Stimulated activated CD8-positive, alpha-beta memory T cell treated with anti-CD3 and anti-CD28 coated beads, Interleukin-2, amount 100 ng/mL, for 1 hour (primary cell): ENCODE measurements around the gene USP32.

Experiments used
- DNase-seq, 2 donors: peaks; one replicate each; pipeline ENCODE4 v3.0.0-alpha.2; 2020; ENCODE audit warnings: low read depth in 2 of 2

Gene USP32

DNA sequence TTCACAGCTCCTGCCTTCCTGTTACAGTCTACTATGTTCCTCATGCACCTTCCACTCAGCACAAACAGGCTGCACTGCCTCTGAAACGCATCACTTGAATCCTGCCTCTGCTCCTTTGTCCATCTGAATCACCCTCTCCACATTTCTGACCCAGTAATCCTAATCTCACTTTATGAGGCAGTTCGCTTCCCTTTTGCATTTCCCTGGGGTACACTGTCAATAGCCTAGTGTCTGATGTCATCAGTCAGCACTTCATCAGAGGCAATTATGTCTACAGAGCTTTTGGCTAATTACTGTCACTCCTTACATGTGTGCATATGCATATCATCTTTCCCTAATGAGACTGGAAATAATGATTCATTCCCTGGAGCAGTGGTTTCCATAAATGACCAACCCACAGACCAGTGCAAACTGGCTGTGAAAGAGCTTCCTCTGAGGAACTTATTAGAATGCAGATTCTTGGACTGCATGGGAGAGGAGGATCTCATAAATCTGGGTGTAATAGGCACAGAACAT, 218.6 kb downstream of the USP32 start:
- no peak for DNase-seq

DNA sequence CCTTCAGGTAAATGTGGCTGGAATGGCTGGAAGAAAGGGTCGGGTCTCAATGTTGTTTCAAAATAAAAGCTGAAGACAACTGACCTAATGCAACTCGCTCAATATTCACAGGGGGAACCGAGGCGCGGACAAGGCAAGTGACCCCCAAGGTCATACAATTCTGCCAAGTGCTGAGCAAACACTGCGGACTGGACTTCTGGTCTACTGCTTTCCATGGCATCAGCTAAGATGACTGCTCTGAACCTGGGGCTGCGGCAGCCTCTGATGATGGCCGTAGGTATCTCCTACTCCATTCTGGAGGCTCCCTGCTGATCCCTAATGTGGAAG, 220.2 kb downstream of the USP32 start:
- no peak for DNase-seq

DNA sequence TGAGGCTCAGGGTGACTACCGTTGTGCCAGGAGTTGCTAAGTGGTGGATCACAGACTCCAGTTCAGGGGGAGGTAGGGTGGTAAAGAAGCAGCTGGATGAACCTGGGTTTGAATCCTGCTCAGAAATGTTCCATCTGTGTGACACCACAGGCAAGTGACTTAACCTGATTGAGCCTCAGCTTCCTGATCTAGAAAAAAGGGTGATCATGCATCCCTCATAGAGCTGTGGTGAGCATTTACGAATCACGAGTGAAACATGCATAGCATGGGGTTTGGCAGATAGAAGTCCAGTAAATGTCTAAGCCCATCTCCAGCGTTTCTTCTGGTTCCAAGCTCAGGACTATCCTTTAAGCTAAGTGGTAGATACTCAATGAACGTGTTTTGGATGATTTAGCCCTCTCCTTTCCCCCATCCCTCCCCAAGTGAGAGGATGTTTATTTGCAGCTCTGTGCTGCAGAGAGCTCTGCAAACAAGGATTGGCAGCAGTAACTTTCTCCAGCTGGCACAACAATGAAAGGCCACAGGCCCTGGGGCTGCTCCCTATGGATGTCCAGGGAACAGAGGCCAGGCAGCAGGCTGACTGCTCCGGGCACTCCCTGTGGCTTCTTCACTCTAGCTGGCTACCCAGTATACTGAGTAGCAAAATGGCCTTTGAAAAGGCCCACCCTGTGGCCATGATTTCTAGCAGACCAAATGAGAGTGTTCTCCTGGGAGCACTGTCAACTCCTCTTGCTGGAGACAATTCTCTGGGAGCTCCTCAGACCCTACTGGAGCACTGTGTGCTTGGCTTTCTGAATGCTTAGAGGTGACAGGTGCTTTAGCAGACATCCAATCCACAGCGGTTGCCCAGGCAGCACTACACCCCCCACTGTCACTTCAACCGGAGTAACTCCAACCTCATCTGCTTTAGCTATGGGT, 220.8 kb downstream of the USP32 start:
- DNase-seq, result no peak

DNA sequence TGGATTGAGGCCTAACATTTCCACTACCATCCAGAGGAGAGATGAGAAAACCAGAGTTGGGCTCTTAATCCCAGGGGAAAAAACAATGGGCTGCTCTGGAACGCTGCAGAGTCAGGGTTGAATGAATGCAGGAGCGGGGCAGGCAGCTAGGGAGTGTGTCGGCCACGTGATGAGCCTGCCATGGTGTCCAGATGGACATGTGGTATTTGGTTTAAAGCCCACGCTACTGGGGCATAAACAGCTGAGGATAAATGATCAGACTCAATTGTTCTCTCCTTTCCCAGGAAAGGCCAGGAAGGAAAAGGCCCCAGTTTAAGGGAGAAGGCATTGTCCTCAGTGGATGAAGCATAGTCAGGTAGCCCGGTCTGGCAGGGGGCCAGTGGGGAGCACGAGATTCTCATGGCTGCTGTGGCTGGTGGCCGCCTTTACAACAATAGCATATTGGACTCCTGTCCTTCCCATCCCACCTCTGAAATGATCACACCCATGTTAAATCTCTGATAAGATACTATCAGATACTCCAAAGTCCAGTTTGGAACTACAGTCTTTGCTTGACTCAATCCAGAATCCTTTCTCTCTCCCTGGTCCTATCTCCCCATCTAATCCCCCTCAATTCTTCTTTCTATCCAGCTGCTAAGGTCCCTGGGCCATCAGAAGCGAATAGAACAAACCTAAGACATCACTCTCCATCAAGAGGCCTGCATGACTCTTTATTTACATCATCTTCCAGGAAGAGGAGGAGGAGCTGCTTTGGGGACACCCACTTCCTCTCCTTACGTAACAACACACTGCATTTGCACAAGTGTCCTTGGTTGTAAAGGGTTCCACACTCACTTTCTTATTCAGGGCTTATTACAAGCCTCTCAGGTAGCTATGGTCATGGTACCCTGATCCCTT, 221.8 kb downstream of the USP32 start:
- no peak for DNase-seq

DNA sequence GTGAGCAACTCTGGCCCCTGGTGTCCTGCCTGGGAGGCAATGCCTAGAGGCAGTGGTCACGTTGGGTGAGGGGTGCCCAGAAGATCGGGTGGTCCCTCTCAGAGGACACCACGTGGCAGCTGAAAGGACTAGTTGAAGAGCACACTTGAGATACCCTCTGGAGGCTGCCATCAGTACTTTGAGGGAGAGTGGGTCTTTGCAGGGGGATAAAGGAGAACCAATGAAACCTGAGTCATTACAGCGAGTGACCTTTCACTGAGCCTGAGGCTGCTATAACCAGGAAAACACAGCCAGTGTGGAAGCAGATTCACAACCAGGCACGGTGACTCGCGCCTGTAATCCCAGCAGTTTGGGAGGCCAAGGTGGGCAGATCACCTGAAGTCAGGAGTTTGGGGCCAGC, 223.3 kb downstream of the USP32 start:
- DNase-seq, result no peak

DNA sequence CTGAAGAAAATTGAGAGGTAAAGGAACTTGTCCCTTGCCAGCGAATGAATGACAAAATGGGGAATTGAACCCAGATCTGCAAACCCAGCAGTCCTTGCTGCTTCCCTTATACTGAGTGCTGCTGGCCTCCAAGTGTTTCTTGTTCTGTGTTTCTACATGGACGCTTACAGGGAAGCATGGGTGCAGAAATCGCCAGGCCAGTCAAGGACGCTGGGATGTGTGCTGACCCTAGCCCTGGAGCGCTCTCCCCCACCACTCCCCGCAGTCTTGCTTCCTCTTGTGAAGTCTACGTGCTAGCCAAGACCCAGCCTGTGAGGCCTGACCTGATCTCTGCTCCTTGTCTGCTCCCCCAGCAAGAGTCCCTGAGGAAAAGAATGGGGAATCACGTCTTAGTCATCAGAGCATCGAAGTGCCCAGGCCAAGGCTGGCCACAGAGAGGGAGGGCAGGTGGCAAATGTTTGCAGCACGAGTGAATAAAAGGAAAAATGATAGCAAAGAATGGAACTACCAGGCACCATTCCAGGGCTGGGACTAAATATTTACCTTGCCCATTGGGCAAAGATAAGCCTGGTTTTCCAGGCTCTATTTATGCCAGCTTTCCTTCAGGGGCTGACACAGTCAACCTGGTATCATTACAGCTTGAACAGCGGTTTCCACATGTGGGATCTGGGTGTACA, 224.7 kb downstream of the USP32 start:
- DNase-seq, result no peak

DNA sequence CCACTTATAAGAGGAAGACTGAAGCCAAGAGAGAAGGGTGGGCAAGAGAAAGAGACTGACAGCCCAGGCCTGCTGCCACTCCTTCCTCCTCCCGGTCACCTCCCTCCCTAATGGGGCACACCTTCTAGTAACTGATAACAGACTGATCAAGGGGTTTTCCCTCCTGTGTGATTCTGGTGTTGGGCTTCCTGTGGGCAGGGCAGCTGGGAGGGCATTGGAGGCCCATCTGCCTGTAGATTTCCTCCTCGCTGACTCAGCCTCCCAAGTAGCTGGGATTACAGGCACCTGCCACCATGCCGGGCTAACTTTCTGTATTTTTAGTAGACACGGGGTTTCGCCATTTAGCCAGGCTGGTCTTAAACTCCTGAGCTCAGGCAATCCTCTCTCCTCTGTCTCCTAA, 226.0 kb downstream of the USP32 start:
- DNase-seq, result no peak

DNA sequence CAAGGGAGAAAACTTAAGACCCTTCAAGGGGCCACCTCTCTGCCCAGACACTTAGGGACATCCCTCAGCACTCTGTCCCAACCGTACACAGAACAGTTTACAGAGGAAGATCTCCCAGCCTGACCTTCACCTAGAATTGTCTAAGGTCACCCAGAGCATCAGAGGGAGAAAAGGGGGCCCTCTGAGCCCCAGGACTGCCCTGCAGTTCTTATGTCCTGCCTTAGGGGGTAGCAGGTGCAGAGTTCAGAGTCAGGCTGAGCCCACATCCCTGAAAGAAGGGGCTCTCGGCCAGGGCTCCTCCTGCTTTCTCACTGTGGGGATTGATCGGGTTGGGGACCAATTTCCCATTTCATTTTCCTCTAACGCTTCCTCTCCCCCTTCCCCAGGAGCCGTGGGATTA, 226.7 kb downstream of the USP32 start:
- DNase-seq, result no peak

DNA sequence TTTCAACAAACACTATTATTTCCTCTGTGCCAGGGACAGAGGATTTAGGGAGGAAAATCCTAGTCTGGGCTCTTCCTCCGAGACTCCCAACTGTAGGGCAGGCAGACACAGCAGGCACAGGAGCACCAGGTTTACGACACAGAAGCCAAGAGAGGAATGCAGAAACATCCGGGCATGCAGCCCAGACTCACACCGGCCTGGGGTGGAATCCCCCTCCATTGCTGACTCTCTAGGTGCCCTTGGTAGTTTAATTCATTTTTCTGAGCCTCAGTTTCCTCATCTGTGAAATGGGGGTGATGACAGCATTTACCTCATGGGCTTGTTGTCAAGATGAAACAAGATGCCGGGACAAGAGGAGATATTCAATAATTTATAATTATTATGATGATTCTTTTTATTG, 227.2 kb downstream of the USP32 start:
- no peak for DNase-seq

DNA sequence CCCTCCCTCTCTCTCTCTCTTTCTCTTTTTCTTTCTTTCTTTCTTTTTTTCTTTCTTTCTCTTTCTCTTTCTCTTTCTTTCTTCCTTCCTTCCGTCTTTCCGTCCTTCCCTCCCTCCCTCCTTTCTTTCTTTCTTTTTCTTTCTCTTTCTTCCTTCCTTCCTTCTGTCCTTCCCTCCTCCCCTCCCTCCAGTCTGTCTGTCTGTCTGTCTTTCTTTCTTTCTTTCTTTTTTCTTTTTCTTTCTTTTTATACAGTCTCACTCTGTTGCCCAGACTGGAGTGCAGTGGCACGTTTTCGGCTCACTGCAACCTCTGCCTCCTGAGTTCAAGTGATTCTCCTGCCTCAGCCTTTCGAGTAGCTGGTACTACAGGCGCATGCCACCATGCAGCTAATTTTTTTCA, 227.8 kb downstream of the USP32 start:
- no peak for DNase-seq

DNA sequence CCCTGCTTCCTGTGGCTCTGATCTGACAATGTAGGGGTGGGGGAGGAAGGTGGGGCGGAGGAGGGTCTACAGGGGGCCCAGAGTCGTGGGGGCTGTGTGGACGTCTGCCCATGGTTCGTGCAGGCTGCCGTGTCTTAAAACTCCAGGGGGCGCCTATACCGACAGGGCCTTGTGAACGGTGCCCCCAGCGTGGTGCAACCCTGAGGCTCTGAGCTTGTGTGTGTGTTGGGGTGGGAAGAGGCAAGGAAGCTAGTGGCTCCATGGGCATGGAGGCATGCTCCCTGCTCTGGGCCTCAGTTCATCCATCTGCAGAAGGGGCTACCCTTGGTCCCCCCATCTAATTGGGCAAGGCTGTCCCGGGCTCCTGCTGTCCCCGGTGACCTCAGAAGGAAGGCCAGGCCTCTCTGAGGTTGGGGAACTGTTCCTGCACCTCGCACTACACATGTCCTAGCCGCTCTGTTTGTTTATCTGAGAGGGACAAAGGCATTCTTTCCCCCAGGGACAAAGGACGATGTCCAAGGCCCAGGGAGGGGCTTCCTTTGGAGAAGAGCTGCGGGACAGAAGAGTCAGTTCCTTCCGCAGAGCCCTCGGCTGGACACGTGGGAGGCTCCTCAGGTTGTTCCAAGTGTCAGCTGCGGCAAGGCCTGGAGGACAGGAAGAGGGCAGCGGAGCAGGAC, 228.7 kb downstream of the USP32 start:
- no peak for DNase-seq

DNA sequence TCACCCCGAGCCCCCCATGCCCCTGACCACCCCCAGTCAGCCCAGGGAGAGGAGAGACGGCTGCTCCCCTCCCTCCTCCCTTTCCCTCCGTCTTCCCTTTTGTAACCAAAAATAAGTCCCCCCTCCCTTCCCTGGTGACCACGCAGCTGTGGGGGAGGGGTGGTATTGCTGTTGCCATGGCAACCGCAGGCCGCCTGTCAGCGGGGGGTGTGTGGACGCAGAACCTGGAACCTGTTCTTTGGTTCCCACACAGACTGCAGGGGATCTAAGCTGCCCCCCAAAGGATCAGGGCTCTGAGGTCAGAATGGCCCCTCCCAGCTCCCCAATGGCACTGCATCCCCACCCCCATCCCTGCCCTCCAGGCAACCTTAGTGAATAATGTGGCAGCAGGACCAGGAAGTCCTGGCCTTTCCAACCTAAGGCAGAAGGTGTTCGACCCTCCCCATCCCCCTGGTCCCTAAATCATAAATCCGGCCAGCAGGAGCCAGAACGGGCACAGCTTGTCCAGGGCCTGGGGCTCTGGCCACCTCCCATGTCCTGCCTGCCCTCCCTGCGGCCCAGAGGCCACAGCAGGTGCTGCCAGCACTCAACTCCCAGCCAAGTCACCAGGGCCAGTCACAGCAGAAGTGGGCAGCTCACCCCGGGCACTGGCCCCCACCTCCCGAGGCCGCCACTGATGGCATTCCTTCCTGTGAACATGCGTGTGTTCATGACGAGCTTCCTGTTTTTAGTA, 230.2 kb downstream of the USP32 start:
- DNase-seq, result no peak

DNA sequence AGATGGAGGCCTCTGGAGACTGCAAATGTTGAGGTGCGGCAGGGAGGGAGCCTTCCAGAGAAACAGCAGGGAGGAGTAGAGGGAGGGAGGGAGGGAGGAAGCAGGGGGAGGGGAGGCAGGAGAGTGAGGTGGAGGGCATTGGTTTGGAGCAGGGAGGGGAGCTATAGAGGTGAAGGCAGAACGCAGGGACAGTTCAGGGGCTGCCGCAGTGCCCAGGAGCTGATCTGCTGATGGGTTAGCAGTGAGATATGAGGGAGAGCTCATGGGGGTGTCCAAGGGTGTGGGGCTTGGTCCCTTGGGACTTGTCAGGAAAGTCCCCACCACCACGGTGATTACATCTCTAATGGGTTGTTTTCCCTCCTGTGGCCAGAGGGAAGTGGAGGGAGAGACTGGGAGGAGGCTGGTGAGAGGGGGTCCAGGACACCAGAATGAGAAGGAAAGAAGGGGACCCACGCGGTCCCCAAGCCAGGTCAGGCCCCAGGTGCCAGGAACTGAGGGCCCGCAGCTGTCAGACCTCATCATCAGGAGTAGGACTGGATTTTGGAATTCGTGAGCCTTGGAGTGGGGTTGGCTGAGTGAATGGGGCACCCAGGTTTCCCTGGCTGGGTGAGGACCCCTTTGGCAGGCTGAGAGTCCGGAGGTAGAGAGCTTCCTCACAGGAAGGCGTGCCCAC, 231.0 kb downstream of the USP32 start:
- no peak for DNase-seq

DNA sequence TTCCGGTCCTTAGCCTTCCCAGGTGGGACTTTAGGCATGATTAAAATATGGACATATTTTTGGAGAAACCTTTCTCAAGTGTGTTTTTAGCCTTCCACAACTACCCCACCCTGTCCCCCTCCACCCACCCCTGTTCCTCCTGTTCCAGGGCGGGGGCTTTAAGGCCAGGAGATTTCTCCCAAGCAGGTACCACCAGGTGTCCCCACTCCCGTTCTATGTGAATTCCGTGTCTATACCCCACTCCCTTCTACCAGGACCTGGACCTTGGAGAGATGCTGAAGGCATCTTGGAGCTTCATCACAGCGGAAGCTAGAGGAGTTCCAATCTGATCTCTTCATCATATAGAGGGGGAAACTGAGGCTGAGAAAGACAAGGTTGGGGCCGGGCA, 232.5 kb downstream of the USP32 start:
- no peak for DNase-seq

DNA sequence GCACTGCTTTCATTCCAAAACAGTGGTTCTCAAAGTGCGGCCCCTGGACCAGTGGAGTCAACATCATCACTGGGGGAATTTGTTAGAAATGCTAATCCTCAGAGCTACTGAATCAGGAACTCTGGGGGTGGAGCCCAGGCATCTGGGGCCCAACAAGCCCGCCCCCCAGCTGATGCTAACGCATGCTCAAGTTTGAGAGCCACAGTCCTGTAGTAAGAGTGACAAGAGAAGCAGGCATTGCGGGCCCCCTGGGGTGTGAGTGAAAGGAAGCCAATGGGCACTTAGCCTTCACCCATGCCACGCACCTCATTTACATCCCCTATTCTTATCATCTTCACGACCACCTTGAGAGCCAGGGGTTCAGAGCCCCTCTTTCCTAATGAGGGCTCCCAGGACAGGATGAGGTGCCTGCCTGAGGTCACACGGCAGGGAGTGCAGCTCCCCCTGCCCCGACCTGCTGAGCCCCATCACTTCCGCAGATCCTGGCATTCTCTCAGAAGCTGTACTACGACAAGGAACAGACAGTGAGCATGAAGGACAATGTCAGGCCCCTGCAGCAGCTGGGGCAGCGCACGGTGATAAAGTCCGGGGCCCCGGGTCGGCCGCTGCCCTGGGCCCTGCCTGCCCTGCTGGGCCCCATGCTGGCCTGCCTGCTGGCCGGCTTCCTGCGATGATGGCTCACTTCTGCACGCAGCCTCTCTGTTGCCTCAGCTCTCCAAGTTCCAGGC, 233.0 kb downstream of the USP32 start:
- DNase-seq, result no peak

DNA sequence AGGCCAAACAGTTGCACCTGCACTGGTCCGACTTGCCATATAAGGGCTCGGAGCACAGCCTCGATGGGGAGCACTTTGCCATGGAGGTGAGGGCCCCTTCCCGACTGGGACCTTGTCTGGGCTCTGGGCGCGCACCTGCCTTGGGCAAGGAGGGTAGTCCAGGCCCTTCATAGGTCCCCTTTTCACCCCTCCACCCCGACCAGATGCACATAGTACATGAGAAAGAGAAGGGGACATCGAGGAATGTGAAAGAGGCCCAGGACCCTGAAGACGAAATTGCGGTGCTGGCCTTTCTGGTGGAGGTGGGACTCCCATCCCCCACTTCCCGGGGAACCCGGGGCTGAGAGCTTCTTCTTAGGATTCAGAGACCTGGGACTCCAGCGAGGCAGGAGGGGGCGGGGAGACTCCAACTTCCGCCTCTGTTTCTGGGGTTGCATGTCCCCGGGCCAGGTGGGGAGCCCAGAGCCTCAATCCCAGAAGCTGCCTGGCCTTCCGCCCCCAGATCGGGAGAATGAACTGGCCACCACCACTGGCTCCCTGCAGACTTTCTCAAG, 234.4 kb downstream of the USP32 start:
- no peak for DNase-seq

DNA sequence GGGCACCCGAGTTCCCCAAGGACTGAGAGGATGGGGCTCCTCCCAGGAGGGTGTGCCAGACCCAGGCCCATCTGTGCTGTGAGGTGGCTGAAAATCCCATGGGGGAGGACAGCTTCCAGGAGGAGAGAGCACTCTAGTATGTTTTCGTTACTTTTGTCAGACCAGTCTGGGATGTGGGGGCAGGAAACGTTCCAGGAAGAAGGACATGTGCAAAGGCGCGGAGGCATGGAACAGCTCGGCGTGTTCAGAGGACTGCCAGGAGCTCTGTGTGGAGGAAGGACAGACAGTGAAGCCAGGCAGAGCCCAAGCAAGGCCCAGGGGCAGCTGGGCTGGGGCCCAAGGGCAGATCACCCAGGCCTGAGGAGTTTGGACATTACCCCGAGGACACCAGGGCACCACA, 235.2 kb downstream of the USP32 start:
- DNase-seq, result no peak

DNA sequence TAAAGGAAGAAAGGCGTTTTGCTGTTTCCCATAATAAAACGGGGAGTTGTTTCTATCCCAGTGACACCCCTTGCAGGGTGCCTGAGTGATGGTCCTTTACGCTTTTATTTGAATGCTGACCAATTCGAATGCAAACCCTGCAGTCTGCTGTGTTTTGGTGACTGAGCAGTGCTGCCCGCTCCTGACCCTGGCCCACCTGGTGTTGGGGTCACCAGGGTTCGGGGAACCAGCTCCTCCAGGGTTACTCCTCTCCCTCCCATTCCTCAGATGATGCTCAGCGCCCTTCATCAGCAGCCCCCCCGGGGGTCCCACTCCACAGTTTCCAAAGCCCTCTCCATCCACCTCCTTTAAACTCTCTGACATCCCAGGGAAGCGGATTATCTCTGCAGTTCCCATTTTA, 236.1 kb downstream of the USP32 start:
- DNase-seq, result no peak

DNA sequence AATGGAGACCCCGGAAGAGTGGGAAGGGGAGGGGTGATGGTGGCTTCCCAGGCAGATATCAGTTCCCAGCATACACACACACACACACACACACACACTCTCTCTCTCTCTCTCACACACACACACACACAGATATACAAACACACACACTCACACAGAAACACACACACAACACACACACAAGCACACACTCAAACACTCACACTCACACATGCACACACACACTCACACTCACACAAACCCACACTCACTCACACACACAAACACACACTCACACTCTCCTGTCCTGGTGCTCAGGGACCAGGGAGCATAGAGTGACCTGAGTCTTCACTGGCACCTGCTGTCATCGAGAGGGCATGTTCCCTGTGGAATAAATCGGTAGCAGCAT, 236.5 kb downstream of the USP32 start:
- DNase-seq, result no peak
